ENCODE results near the gene DELE1. TPM values are rescaled to one million over a fixed set of nuclear protein-coding genes. Genes with fewer than 3 reads are reported as not detected.

DELE1 gene
- total RNA-seq, 1 experiment from 2014 or later = 67.6 TPM

- ChIA-PET POLR2A (interaction anchor here (1.1 to 1.6 kb wide), 2 partner anchors 8 to 37 kb away, joined by 9 to 17 read pairs; partner anchors contain the start of genes DELE1 and RNF14), CTCF (interaction anchor here (0.6 to 2.9 kb wide), 26 partner anchors 8 to 368 kb away, joined by 3 to 49 read pairs (median 6); partner anchors contain the start of genes DELE1, GNPDA1, PCDH1 and RNF14)
- peak; percentile 86 to 87 for DNase-seq
- BruUV-seq (replicated peaks) = no TSS peak
- H3K4me3 Mint-ChIP-seq (ENCODE audit: unreplicated experiment) = no peak overlapping the region
- no peaks in the 10 kb centered on the region for H3K9me3 Mint-ChIP-seq (ENCODE audit: unreplicated experiment)
- no peaks in the 10 kb centered on the region for H3K36me3 ChIP-seq (ENCODE audit: control insufficient read depth, insufficient read depth, low read length)
- no peaks in the 10 kb centered on the region for H3K36me3 Mint-ChIP-seq (ENCODE audit: insufficient read depth, unreplicated experiment)
- H3K4me1 Mint-ChIP-seq (ENCODE audit: low read depth, unreplicated experiment) = no peaks in the 10 kb centered on the region
- H3K27ac Mint-ChIP-seq (ENCODE audit: unreplicated experiment) = no peak overlapping the region
- H3K4me3 ChIP-seq (ENCODE audit: low read depth, low read length) = no peak overlapping the region
- TF ChIP-seq CTCF (IDR thresholded peaks at IDR 0.05; ENCODE audit: insufficient read depth in 1 of 2, low read depth in 1 of 2, low read length in 1 of 2, severe bottlenecking in 1 of 2, unreplicated experiment in 1 of 2) = peak; percentile 81
- intact Hi-C loops (cut with micrococcal nuclease; ENCODE audit: unreplicated experiment) = loop anchor here (1.0 kb wide), 3 partner anchors 71 to 295 kb away; no protein-coding TSS in a partner anchor
- H3K9me3 ChIP-seq = no peaks in the 10 kb centered on the region
- no peaks in the 10 kb centered on the region for H3K27me3 Mint-ChIP-seq (ENCODE audit: insufficient read depth, unreplicated experiment)
- no peaks in the 10 kb centered on the region for H3K27me3 ChIP-seq (replicated peaks; ENCODE audit: control insufficient read depth, insufficient read depth, low read length)
- 0 out of 2 replicates have a peak, but pooled peaks cover 5% of the 10 kb centered on the region for H3K4me1 ChIP-seq
Measured at GRCh38 chr5:141960449-141961323, 37.0 kb downstream of the DELE1 start.

DNA sequence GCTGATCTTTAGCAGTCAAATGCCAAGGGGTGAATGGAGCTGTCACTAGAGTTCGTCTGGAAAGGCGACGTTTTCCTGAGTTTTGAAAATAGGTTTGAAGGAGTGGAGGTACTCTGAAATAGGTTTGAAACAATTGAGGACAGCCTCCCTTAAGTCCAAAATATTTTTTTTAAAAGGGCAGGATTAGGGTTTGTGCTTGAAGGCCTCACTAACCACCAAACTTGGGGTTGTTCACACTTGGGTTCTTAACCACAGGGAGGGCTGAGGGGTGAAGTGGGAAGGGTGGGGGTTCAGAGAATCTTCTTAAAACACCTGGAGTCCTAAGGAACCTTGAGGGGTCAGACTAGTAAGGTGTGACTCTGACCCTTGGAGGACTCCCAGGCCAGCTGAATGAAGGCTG, 37.8 kb downstream of the DELE1 start:
- ChIA-PET POLR2A (interaction anchor here (1.1 to 1.6 kb wide), 2 partner anchors 7 to 38 kb away, joined by 9 to 17 read pairs; partner anchors contain the start of genes DELE1 and RNF14), CTCF (interaction anchor here (0.6 to 2.9 kb wide), 19 partner anchors 8 to 369 kb away, joined by 3 to 49 read pairs (median 7); partner anchors contain the start of genes DELE1, GNPDA1, PCDH1 and RNF14)
- Mint-ChIP-seq H3K27ac (ENCODE audit: unreplicated experiment) (no peak overlapping the region), H3K27me3 (ENCODE audit: insufficient read depth, unreplicated experiment) (no peaks in the 10 kb centered on the region), H3K9me3 (ENCODE audit: unreplicated experiment) (no peaks in the 10 kb centered on the region), H3K4me1 (ENCODE audit: low read depth, unreplicated experiment) (peaks cover under 1% of the 10 kb centered on the region), H3K36me3 (ENCODE audit: insufficient read depth, unreplicated experiment) (no peaks in the 10 kb centered on the region), H3K4me3 (ENCODE audit: unreplicated experiment) (no peak overlapping the region)
- H3K4me3 ChIP-seq (ENCODE audit: low read depth, low read length) = no peak overlapping the region
- intact Hi-C loops (cut with micrococcal nuclease; ENCODE audit: unreplicated experiment) = no loop called here
- H3K27me3 ChIP-seq (replicated peaks; ENCODE audit: control insufficient read depth, insufficient read depth, low read length) = no peaks in the 10 kb centered on the region
- H3K36me3 ChIP-seq (ENCODE audit: control insufficient read depth, insufficient read depth, low read length) = no peaks in the 10 kb centered on the region
- H3K9me3 ChIP-seq = no peaks in the 10 kb centered on the region
- H3K4me1 ChIP-seq = peaks cover 5% of the 10 kb centered on the region; the same call in 1 of the 2 replicates
- DNase-seq = no peak
- TF ChIP-seq CTCF (IDR thresholded peaks at IDR 0.05; ENCODE audit: insufficient read depth in 1 of 2, low read depth in 1 of 2, low read length in 1 of 2, severe bottlenecking in 1 of 2, unreplicated experiment in 1 of 2) = no peak
- no TSS peak for BruUV-seq (replicated peaks)

DNA sequence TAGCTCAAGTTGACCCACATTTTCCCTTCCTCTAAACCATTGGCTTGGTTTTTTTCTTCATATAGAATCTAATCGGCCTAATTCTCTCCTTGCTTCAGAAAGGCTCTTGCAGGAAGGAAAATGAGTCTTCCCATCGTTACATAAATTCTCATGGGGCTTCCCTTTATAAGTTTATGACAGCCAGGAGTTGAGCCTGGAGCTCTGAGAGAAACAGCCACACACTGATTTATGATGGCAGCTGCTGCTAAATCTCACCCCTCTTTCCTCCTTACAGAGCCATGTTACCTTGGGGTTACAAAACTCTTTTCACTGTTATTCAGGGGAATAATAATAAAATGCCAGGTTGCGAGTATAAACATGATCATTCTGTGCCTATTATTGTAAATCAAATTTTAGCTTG, 40.0 kb downstream of the DELE1 start:
- intact Hi-C loops (cut with micrococcal nuclease; ENCODE audit: unreplicated experiment) = no loop called here
- BruUV-seq (replicated peaks) = no TSS peak

More for the DNA sequence above, 40.0 kb downstream of the DELE1 start:
- TF ChIP-seq CTCF (IDR thresholded peaks at IDR 0.05; ENCODE audit: insufficient read depth in 1 of 2, low read depth in 1 of 2, low read length in 1 of 2, severe bottlenecking in 1 of 2, unreplicated experiment in 1 of 2) = no peak
- H3K36me3 Mint-ChIP-seq (ENCODE audit: insufficient read depth, unreplicated experiment) = peaks cover 5% of the 10 kb centered on the region
- ChIA-PET CTCF (interaction anchor here (1.1 kb wide), 1 partner anchor 40 kb away, joined by 3 read pairs; the partner anchor contains the start of gene DELE1), POLR2A (no interaction called here)
- no peaks in the 10 kb centered on the region for H3K27me3 Mint-ChIP-seq (ENCODE audit: insufficient read depth, unreplicated experiment)
- no peak overlapping the region for H3K4me3 Mint-ChIP-seq (ENCODE audit: unreplicated experiment)
- Histone ChIP-seq H3K27me3 (replicated peaks; ENCODE audit: control insufficient read depth, insufficient read depth, low read length) (no peaks in the 10 kb centered on the region), H3K9me3 (no peaks in the 10 kb centered on the region), H3K4me3 (ENCODE audit: low read depth, low read length) (no peak overlapping the region), H3K4me1 (peaks cover 16% of the 10 kb centered on the region), H3K36me3 (ENCODE audit: control insufficient read depth, insufficient read depth, low read length) (no peaks in the 10 kb centered on the region)
- H3K9me3 Mint-ChIP-seq (ENCODE audit: unreplicated experiment) = no peaks in the 10 kb centered on the region
- H3K4me1 Mint-ChIP-seq (ENCODE audit: low read depth, unreplicated experiment) = peaks cover 6% of the 10 kb centered on the region
- DNase-seq = no peak
- H3K27ac Mint-ChIP-seq (ENCODE audit: unreplicated experiment) = no peak overlapping the region
